ENCODE results near the gene CYB561D2. TPM values are rescaled to one million over a fixed set of nuclear protein-coding genes. Genes with fewer than 3 reads are reported as not detected.

The CYB561D2 gene
- total and polyA plus RNA-seq, 2 of the 13 experiments (the other 11 are each of a cell fraction or from before 2014, with no cell fraction given) = 11.1 to 17.2 TPM

GRCh38 chr3:50339485-50340146 is 11.0 kb upstream of the CYB561D2 start:
- ChIA-PET CTCF (ENCODE audit: low intra/inter-chr PET ratio, low total read pairs) (no interaction called here), POLR2A (no interaction called here)
- no peak for DNase-seq (ENCODE audit: low spot score)
- ATAC-seq = no peak
- in situ Hi-C loops (cut with HindIII; ENCODE audit: extremely low pct_ligation_motif_present, low pct_unique_long_range_greater_than_20kb) (loop anchor here (10.0 kb wide), 1 partner anchor 205 kb away; no protein-coding TSS in a partner anchor), intact Hi-C loops (cut with micrococcal nuclease; ENCODE audit: unreplicated experiment) (loop anchor here (10.0 kb wide), 1 partner anchor 205 kb away; no protein-coding TSS in a partner anchor)
- Histone ChIP-seq H3K9me3 (ENCODE audit: low read length) (no peaks in the 10 kb centered on the region), H3K4me3 (replicated peaks in 1 of 3; ENCODE audit: insufficient read depth in 1 of 3, low read depth in 2 of 3, low read length in 3 of 3) (no peak overlapping the region), H3K79me2 (ENCODE audit: insufficient read depth, low read length) (peaks cover 22% of the 10 kb centered on the region), H3K36me3 (replicated peaks in 1 of 2; ENCODE audit: control insufficient read depth in 1 of 2, insufficient read depth in 2 of 2, low read length in 2 of 2) (0 out of 5 replicates have a peak, but pooled peaks cover 0 to 1% of the 10 kb centered on the region in 2 experiments), H3K27me3 (ENCODE audit: control insufficient read depth in 1 of 2, insufficient read depth in 2 of 2, low read length in 2 of 2) (peaks cover 1 to 2% of the 10 kb centered on the region in 2 experiments; a peak in 1 of 5 replicates), H3K4me1 (ENCODE audit: insufficient read depth, low read length) (peaks cover 59% of the 10 kb centered on the region), H2AFZ (ENCODE audit: low read length) (no peak overlapping the region), H3K27ac (ENCODE audit: extremely low read length, insufficient read depth, low read length) (no peak overlapping the region), H4K20me1 (ENCODE audit: insufficient read depth, low read length) (no peaks in the 10 kb centered on the region; the same call in 1 of the 2 replicates), H3K4me2 (ENCODE audit: low read depth, low read length) (no peak overlapping the region), H3K9ac (ENCODE audit: insufficient read depth, low read depth, low read length) (no peak overlapping the region)
- BruUV-seq (replicated peaks) = no TSS peak
- no peak for FAIRE-seq
- 86% methylated on average over 14 of the region's 14 CpGs for WGBS (ENCODE audit: low lambda C conversion rate)
- no peak for TF ChIP-seq HNF1B (CRISPR knock-in tag; IDR thresholded peaks at IDR 0.05)
- TF ChIP-seq ZFAT (CRISPR knock-in tag; conservative IDR thresholded peaks at IDR 0.05) = no peak
- TF ChIP-seq USF2 (IDR thresholded peaks at IDR 0.05; ENCODE audit: low read depth, low read length) = no peak
- no peak for TF ChIP-seq USF2 (CRISPR knock-in tag; IDR thresholded peaks at IDR 0.05; ENCODE audit: borderline replicate concordance)
- no peak for TF ChIP-seq PAXIP1 (CRISPR knock-in tag; conservative IDR thresholded peaks at IDR 0.05)
- no peak for TF ChIP-seq ZFP36L1 (CRISPR knock-in tag; IDR thresholded peaks at IDR 0.05)
- no peak for TF ChIP-seq U2AF1 (optimal IDR thresholded peaks at IDR 0.05; ENCODE audit: low read depth, low read length)
- no peak for TF ChIP-seq PPARG (CRISPR knock-in tag; conservative IDR thresholded peaks at IDR 0.05)
- no peak for TF ChIP-seq ZNF484 (CRISPR knock-in tag; IDR thresholded peaks at IDR 0.05; ENCODE audit: borderline replicate concordance, low read depth)
- no peak for TF ChIP-seq ZNF75D (CRISPR knock-in tag; IDR thresholded peaks at IDR 0.05; ENCODE audit: borderline replicate concordance)
- TF ChIP-seq PATZ1 (CRISPR knock-in tag; IDR thresholded peaks at IDR 0.05) = no peak
- TF ChIP-seq ZNF317 (CRISPR knock-in tag; IDR thresholded peaks at IDR 0.05) = no peak
- no peak for TF ChIP-seq TOE1 (CRISPR knock-in tag; IDR thresholded peaks at IDR 0.05)
